ENCODE measurements around the gene TCEA3. TPM values are rescaled to one million over a fixed set of nuclear protein-coding genes. Genes with fewer than 3 reads are reported as not detected.
A peak's percentile ranks its signal among the peaks of the same experiment; 100 is the strongest.

The TCEA3 gene
- total and polyA plus RNA-seq, 8 donors: 70.8 to 143 (median 116) TPM

- peaks cover 6 to 9% (median 8%) of the 10 kb centered on the region in 3 donors for H3K4me1 ChIP-seq
- no peaks in the 10 kb centered on the region for H3K36me3 ChIP-seq
- no peaks in the 10 kb centered on the region for H3K27me3 ChIP-seq
- TF ChIP-seq CTCF (IDR thresholded peaks at IDR 0.05): no peak
- FAIRE-seq: no peak
- intact Hi-C loops (cut with DNase I): no loop called here
- no peaks in the 10 kb centered on the region for H3K9me3 ChIP-seq
- no peak overlapping the region for H3K27ac ChIP-seq
- peak in 1 of 6 donors; percentile 30 for DNase-seq
- H3K4me3 ChIP-seq: no peak overlapping the region
- no peak for ATAC-seq
- 98% methylated on average over 14 of the region's 14 CpGs for WGBS, 2 donors
Observed at GRCh38 chr1:23345920-23346319, 78.6 kb downstream of the TCEA3 start.

DNA sequence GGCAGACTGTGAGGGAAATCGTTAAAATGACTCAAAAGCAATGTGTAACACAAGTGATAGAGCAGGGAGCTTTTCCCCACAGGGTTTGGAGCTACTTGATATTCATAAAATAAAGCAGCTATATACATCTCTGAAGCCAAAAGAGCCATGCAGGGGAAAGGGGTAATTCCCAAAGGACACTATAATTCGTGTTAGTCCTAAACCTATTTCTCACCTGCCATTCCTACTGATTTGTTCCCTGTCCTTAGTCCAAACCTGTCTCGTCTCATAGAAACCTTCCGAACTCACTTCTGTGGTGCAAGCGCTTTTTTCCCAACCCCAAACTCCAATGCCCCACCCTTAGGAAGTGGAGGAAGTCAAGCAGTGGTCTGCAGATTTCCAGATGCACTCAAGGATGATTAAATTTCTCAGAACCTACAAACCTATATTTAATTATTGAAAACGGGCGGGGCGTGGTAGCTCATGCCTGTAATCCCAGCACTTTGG lies 79.5 kb downstream of the TCEA3 start:
- no peak for FAIRE-seq
- Histone ChIP-seq H3K9me3 (no peaks in the 10 kb centered on the region), H3K4me1 (peaks cover 14 to 18% (median 16%) of the 10 kb centered on the region in 3 donors), H3K4me3 (peak overlapping the region; percentile 72 to 92 (median 86)), H3K27me3 (no peaks in the 10 kb centered on the region), H3K36me3 (no peaks in the 10 kb centered on the region), H3K27ac (peak overlapping the region; percentile 88 to 97 (median 93))
- no peak for TF ChIP-seq CTCF (IDR thresholded peaks at IDR 0.05)
- intact Hi-C loops (cut with DNase I): no loop called here
- no peak for ATAC-seq
- 33 to 38% methylated on average over 8 of the region's 8 CpGs for WGBS, 2 donors
- no peak for DNase-seq

- DNase-seq (peak; percentile 98 to 100 (median 100)), FAIRE-seq (peak; percentile 66), ATAC-seq (peak; percentile 92 to 97 (median 92))
- no peaks in the 10 kb centered on the region for H3K36me3 ChIP-seq
- peak within 1 kb of the TSS; percentile 72 to 92 (median 86) for H3K4me3 ChIP-seq
- peak within 1 kb of the TSS; percentile 88 to 97 (median 93) for H3K27ac ChIP-seq
- WGBS, 2 donors: 0 to 1% methylated on average over 67 to 87 of the region's 87 CpGs
- H3K4me1 ChIP-seq: peaks cover 14 to 24% (median 23%) of the 10 kb centered on the region in 3 donors
- no peaks in the 10 kb centered on the region for H3K9me3 ChIP-seq
- TF ChIP-seq CTCF (IDR thresholded peaks at IDR 0.05): no peak
- H3K27me3 ChIP-seq: no peaks in the 10 kb centered on the region
- intact Hi-C loops (cut with DNase I): no loop called here
Observed at GRCh38 chr1:23344111-23344986, 80.2 kb downstream of the TCEA3 start, which contains the start of gene HNRNPR. HNRNPR (minus strand) TSS chr1:23344284; CDS start chr1:23341008, 3,276 bp downstream.

- WGBS, 2 donors: 0% methylated on average over 46 to 66 of the region's 66 CpGs
- Histone ChIP-seq H3K9me3 (no peaks in the 10 kb centered on the region), H3K27ac (peak overlapping the region; percentile 88 to 97 (median 93)), H3K4me1 (peaks cover 21 to 32% (median 31%) of the 10 kb centered on the region in 3 donors), H3K36me3 (no peaks in the 10 kb centered on the region), H3K4me3 (peak overlapping the region; percentile 72 to 92 (median 86)), H3K27me3 (no peaks in the 10 kb centered on the region)
- DNase-seq: peak in 3 of 6 donors; percentile 44 to 78 (median 76)
- peak; percentile 43 to 55 (median 50) for ATAC-seq
- no peak for FAIRE-seq
- intact Hi-C loops (cut with DNase I): no loop called here
- no peak for TF ChIP-seq CTCF (IDR thresholded peaks at IDR 0.05)
Observed at GRCh38 chr1:23343221-23344110, 81.1 kb downstream of the TCEA3 start.

Data from pancreas (tissue), 10 donors.